ENCODE data around the gene CCNO.
A peak's percentile ranks its signal among the peaks of the same experiment; 100 is the strongest.

CCNO gene

GRCh38 chr5:55220433-55221185 lies 12.8 kb downstream of the CCNO start:
- peak overlapping the region; percentile 54 for H3K4me3 ChIP-seq (ENCODE audit: low read length)
- peak; percentile 21 for DNase-seq (ENCODE audit: low read depth)
- H3K36me3 ChIP-seq (ENCODE audit: control insufficient read depth, insufficient read depth, low read length, severe bottlenecking) = no peaks in the 10 kb centered on the region
- peaks cover 7% of the 10 kb centered on the region for H3K4me1 ChIP-seq (ENCODE audit: control insufficient read depth, insufficient read depth, low read length)
- peaks cover 75% of the 10 kb centered on the region for H3K27me3 ChIP-seq (replicated peaks; ENCODE audit: control insufficient read depth, insufficient read depth, low read length)
- H3K9me3 ChIP-seq (ENCODE audit: control insufficient read depth, low read length) = peaks cover 8% of the 10 kb centered on the region
- H3K9ac ChIP-seq (ENCODE audit: low read length) = no peak overlapping the region

- Histone ChIP-seq H3K4me1 (ENCODE audit: control insufficient read depth, insufficient read depth, low read length) (peaks cover 7% of the 10 kb centered on the region), H3K36me3 (ENCODE audit: control insufficient read depth, insufficient read depth, low read length, severe bottlenecking) (no peaks in the 10 kb centered on the region), H3K9me3 (ENCODE audit: control insufficient read depth, low read length) (peaks cover 8% of the 10 kb centered on the region), H3K9ac (ENCODE audit: low read length) (no peak overlapping the region), H3K4me3 (ENCODE audit: low read length) (no peak overlapping the region), H3K27me3 (replicated peaks; ENCODE audit: control insufficient read depth, insufficient read depth, low read length) (peaks cover 67% of the 10 kb centered on the region)
- no peak for DNase-seq (ENCODE audit: low read depth)
Observed at GRCh38 chr5:55219770-55220169, 13.6 kb downstream of the CCNO start.

- peaks cover 8% of the 10 kb centered on the region for H3K9me3 ChIP-seq (ENCODE audit: control insufficient read depth, low read length)
- no peak overlapping the region for H3K4me3 ChIP-seq (ENCODE audit: low read length)
- no peak overlapping the region for H3K9ac ChIP-seq (ENCODE audit: low read length)
- peaks cover 7% of the 10 kb centered on the region for H3K4me1 ChIP-seq (ENCODE audit: control insufficient read depth, insufficient read depth, low read length)
- H3K36me3 ChIP-seq (ENCODE audit: control insufficient read depth, insufficient read depth, low read length, severe bottlenecking) = no peaks in the 10 kb centered on the region
- DNase-seq (ENCODE audit: low read depth) = no peak
- peaks cover 64% of the 10 kb centered on the region for H3K27me3 ChIP-seq (replicated peaks; ENCODE audit: control insufficient read depth, insufficient read depth, low read length)
Observed at GRCh38 chr5:55218967-55219366, 14.4 kb downstream of the CCNO start.

GRCh38 chr5:55211184-55211874 lies 22.1 kb downstream of the CCNO start:
- H3K36me3 ChIP-seq (ENCODE audit: control insufficient read depth, insufficient read depth, low read length, severe bottlenecking) = no peaks in the 10 kb centered on the region
- no peak overlapping the region for H3K4me3 ChIP-seq (ENCODE audit: low read length)
- no peak overlapping the region for H3K9ac ChIP-seq (ENCODE audit: low read length)
- H3K27me3 ChIP-seq (replicated peaks; ENCODE audit: control insufficient read depth, insufficient read depth, low read length) = peaks cover 19% of the 10 kb centered on the region
- DNase-seq (ENCODE audit: low read depth) = no peak
- no peaks in the 10 kb centered on the region for H3K4me1 ChIP-seq (ENCODE audit: control insufficient read depth, insufficient read depth, low read length)
- H3K9me3 ChIP-seq (ENCODE audit: control insufficient read depth, low read length) = no peaks in the 10 kb centered on the region

GRCh38 chr5:55205001-55205400 lies 28.4 kb downstream of the CCNO start:
- Histone ChIP-seq H3K4me1 (ENCODE audit: control insufficient read depth, insufficient read depth, low read length) (no peaks in the 10 kb centered on the region), H3K4me3 (ENCODE audit: low read length) (no peak overlapping the region), H3K36me3 (ENCODE audit: control insufficient read depth, insufficient read depth, low read length, severe bottlenecking) (no peaks in the 10 kb centered on the region), H3K27me3 (replicated peaks; ENCODE audit: control insufficient read depth, insufficient read depth, low read length) (peaks cover 18% of the 10 kb centered on the region), H3K9me3 (ENCODE audit: control insufficient read depth, low read length) (no peaks in the 10 kb centered on the region), H3K9ac (ENCODE audit: low read length) (no peak overlapping the region)
- DNase-seq (ENCODE audit: low read depth) = no peak

GRCh38 chr5:55191165-55191564 lies 42.2 kb downstream of the CCNO start:
- Histone ChIP-seq H3K9ac (ENCODE audit: low read length) (no peak overlapping the region), H3K27me3 (replicated peaks; ENCODE audit: control insufficient read depth, insufficient read depth, low read length) (peaks cover 36% of the 10 kb centered on the region), H3K36me3 (ENCODE audit: control insufficient read depth, insufficient read depth, low read length, severe bottlenecking) (no peaks in the 10 kb centered on the region), H3K9me3 (ENCODE audit: control insufficient read depth, low read length) (no peaks in the 10 kb centered on the region), H3K4me1 (ENCODE audit: control insufficient read depth, insufficient read depth, low read length) (no peaks in the 10 kb centered on the region), H3K4me3 (ENCODE audit: low read length) (no peak overlapping the region)
- no peak for DNase-seq (ENCODE audit: low read depth)

GRCh38 chr5:55188656-55189540 lies 44.5 kb downstream of the CCNO start:
- H3K36me3 ChIP-seq (ENCODE audit: control insufficient read depth, insufficient read depth, low read length, severe bottlenecking) = no peaks in the 10 kb centered on the region
- no peaks in the 10 kb centered on the region for H3K4me1 ChIP-seq (ENCODE audit: control insufficient read depth, insufficient read depth, low read length)
- peaks cover 46% of the 10 kb centered on the region for H3K27me3 ChIP-seq (replicated peaks; ENCODE audit: control insufficient read depth, insufficient read depth, low read length)
- H3K9me3 ChIP-seq (ENCODE audit: control insufficient read depth, low read length) = no peaks in the 10 kb centered on the region
- DNase-seq (ENCODE audit: low read depth) = no peak
- no peak overlapping the region for H3K9ac ChIP-seq (ENCODE audit: low read length)
- H3K4me3 ChIP-seq (ENCODE audit: low read length) = no peak overlapping the region

- DNase-seq (ENCODE audit: low read depth) = peak; percentile 13
Observed at GRCh38 chr5:55187370-55187769, 46.0 kb downstream of the CCNO start.

More at GRCh38 chr5:55187370-55187769, 46.0 kb downstream of the CCNO start:
- H3K36me3 ChIP-seq (ENCODE audit: control insufficient read depth, insufficient read depth, low read length, severe bottlenecking) = no peaks in the 10 kb centered on the region
- no peak overlapping the region for H3K4me3 ChIP-seq (ENCODE audit: low read length)
- no peaks in the 10 kb centered on the region for H3K4me1 ChIP-seq (ENCODE audit: control insufficient read depth, insufficient read depth, low read length)
- H3K9me3 ChIP-seq (ENCODE audit: control insufficient read depth, low read length) = peaks cover 5% of the 10 kb centered on the region
- H3K27me3 ChIP-seq (replicated peaks; ENCODE audit: control insufficient read depth, insufficient read depth, low read length) = peaks cover 39% of the 10 kb centered on the region
- H3K9ac ChIP-seq (ENCODE audit: low read length) = no peak overlapping the region
